Mammary epithelial cell (primary cell): Measurements from ENCODE around the gene RIF1.

ENCODE experiments used
- EZH2 ChIP-seq: IDR thresholded peaks from 2 replicates; pipeline ENCODE4 v1.6.1; 2012; ENCODE audit warnings: low read length, inconsistent platforms, borderline replicate concordance
- TF ChIP-seq, protein P1 (sequence below), 2 donors: IDR thresholded peaks in 1 of 2; conservative IDR thresholded peaks in 1 of 2; 2 replicates each; pipeline ENCODE4 v1.5.1; 2011 to 2012; ENCODE audit warnings: inconsistent platforms in 2 of 2, low read length in 2 of 2, mild to moderate bottlenecking in 2 of 2, control low read depth in 1 of 2, low read depth in 1 of 2; ENCODE audit not compliant: insufficient read depth in 1 of 2; ENCODE audit errors: extremely low read depth in 1 of 2

GRCh38 chr2:151526572-151527090 lies 116.9 kb downstream of the RIF1 start:
- TF ChIP-seq, protein P1, sequence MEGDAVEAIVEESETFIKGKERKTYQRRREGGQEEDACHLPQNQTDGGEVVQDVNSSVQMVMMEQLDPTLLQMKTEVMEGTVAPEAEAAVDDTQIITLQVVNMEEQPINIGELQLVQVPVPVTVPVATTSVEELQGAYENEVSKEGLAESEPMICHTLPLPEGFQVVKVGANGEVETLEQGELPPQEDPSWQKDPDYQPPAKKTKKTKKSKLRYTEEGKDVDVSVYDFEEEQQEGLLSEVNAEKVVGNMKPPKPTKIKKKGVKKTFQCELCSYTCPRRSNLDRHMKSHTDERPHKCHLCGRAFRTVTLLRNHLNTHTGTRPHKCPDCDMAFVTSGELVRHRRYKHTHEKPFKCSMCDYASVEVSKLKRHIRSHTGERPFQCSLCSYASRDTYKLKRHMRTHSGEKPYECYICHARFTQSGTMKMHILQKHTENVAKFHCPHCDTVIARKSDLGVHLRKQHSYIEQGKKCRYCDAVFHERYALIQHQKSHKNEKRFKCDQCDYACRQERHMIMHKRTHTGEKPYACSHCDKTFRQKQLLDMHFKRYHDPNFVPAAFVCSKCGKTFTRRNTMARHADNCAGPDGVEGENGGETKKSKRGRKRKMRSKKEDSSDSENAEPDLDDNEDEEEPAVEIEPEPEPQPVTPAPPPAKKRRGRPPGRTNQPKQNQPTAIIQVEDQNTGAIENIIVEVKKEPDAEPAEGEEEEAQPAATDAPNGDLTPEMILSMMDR (conservative IDR thresholded peaks at IDR 0.05 in 1 of 2, IDR thresholded peaks at IDR 0.05 in 1 of 2; ENCODE audit: extremely low read depth in 1 of 2, insufficient read depth in 1 of 2, low read depth in 1 of 2, low read length in 2 of 2) = no peak
- no peak for TF ChIP-seq EZH2
